Endodermal cell (in vitro differentiated cells): ENCODE results near the gene NARS2. TPM values are rescaled to one million over a fixed set of nuclear protein-coding genes. Genes with fewer than 3 reads are reported as not detected.

ENCODE experiments used
- DNase-seq: peaks from one replicate; pipeline ENCODE4 v3.0.0-alpha.2; 2017
- H3K27ac ChIP-seq: 2 replicates; pipeline ENCODE4 v1.5.1; 2013; ENCODE audit warnings: mild to moderate bottlenecking, low read depth, low read length, moderate library complexity
- H3K27me3 ChIP-seq: 2 replicates; pipeline ENCODE4 v1.6.1; 2013; ENCODE audit warnings: mild to moderate bottlenecking, low read length, moderate library complexity; ENCODE audit not compliant: insufficient read depth, control insufficient read depth, poor library complexity, severe bottlenecking
- H3K36me3 ChIP-seq: 2 replicates; pipeline ENCODE4 v1.7.0; 2013; ENCODE audit warnings: mild to moderate bottlenecking, low read length, moderate library complexity; ENCODE audit not compliant: control insufficient read depth, insufficient read depth
- H3K4me1 ChIP-seq: one replicate; pipeline ENCODE4 v1.7.0; 2013; ENCODE audit warnings: low read length; ENCODE audit not compliant: control insufficient read depth, insufficient read depth
- H3K4me3 ChIP-seq: 2 replicates; pipeline ENCODE4 v1.5.1; 2013; ENCODE audit warnings: mild to moderate bottlenecking, low read length, moderate library complexity
- H3K9ac ChIP-seq: 2 replicates; pipeline ENCODE4 v1.6.1; 2013; ENCODE audit warnings: mild to moderate bottlenecking, low read length, moderate library complexity; ENCODE audit not compliant: poor library complexity, severe bottlenecking; ENCODE audit errors: extremely low read depth
- H3K9me3 ChIP-seq: 2 replicates; pipeline ENCODE4 v1.6.1; 2013; ENCODE audit warnings: mild to moderate bottlenecking, low read length, moderate library complexity; ENCODE audit not compliant: control insufficient read depth
- H3K27ac Mint-ChIP-seq: 2 replicates; pipeline ENCODE4 v1.8.0; 2020; ENCODE audit warnings: mixed read lengths
- H3K27me3 Mint-ChIP-seq: 2 replicates; pipeline ENCODE4 v1.8.0; 2021; ENCODE audit warnings: mild to moderate bottlenecking, mixed read lengths; ENCODE audit not compliant: insufficient read depth
- H3K36me3 Mint-ChIP-seq: 2 replicates; pipeline ENCODE4 v1.8.0; 2020; ENCODE audit warnings: low read depth, mixed read lengths
- H3K4me1 Mint-ChIP-seq: 2 replicates; pipeline ENCODE4 v1.8.0; 2020; ENCODE audit warnings: mixed read lengths
- H3K4me3 Mint-ChIP-seq: 2 replicates; pipeline ENCODE4 v1.8.0; 2020; ENCODE audit warnings: mild to moderate bottlenecking, moderate library complexity, mixed read lengths
- H3K9me3 Mint-ChIP-seq: 2 replicates; pipeline ENCODE4 v1.8.0; 2020; ENCODE audit warnings: mild to moderate bottlenecking, mixed read lengths
- WGBS, 2 experiments: methylation state at CpG; one replicate each; pipeline versions ENCODE4 v1.1.5 to v1.1.7; 2013; ENCODE audit warnings: missing lambda C conversion rate in 2 of 2, mixed read lengths in 1 of 2; ENCODE audit not compliant: insufficient coverage in 1 of 2, insufficient read length in 1 of 2; 5-methylcytosine and 5-hydroxymethylcytosine counted together
- total RNA-seq, 2 donors: library from RNA; stranded (reverse); fragmentation: NEBNext Ultra II Directional in 1 of 2; extraction: Animal tissue kit (Norgen Biotek cat#: 25700) in 1 of 2; gene quantifications; 2 replicates in 1 of 2; 3 replicates in 1 of 2; pipeline ENCODE4 v1.2.1, GENCODE V29; 2021
- TF ChIP-seq, protein P1 (sequence below): fragments of 200-600 bp; sonication (generic); conservative IDR thresholded peaks from 2 replicates; pipeline ENCODE4 v1.5.0; 2021; ENCODE audit warnings: antibody characterized with exemption, mild to moderate bottlenecking

Gene NARS2
- total RNA-seq, 2 donors from 2014 or later, result 45.8 to 53.7 TPM

DNA sequence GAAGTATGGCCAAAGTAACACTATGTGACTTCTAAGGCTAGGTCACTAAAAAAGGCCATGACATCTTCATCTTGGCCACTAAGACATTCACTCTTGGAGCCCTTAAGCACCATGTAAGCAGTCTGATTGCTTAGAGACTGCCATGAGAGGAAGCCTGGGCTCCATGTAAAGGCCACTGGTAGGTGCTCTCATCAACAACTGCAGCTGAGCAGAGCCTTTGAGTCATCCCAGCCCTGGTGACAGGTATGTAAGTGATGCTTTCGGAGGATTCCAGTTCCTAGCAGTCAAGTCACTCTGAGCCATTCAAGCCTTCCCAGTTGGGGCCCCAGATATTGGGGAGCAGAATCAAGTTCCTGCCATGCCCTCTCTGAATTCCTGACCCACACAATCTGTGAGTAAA lies 183.2 kb downstream of the NARS2 start:
- H3K4me3 Mint-ChIP-seq, result no peak overlapping the region
- H3K9me3 ChIP-seq, result peaks cover 2% of the 10 kb centered on the region
- H3K4me3 ChIP-seq, result no peak overlapping the region
- H3K9ac ChIP-seq, result no peak overlapping the region
- H3K4me1 ChIP-seq, result peaks cover 18% of the 10 kb centered on the region
- H3K36me3 Mint-ChIP-seq, result peaks cover 28% of the 10 kb centered on the region
- H3K4me1 Mint-ChIP-seq, result peaks cover 26% of the 10 kb centered on the region
- H3K9me3 Mint-ChIP-seq, result peaks cover 2% of the 10 kb centered on the region
- H3K27me3 Mint-ChIP-seq, result peaks cover 2% of the 10 kb centered on the region
- TF ChIP-seq, protein P1, sequence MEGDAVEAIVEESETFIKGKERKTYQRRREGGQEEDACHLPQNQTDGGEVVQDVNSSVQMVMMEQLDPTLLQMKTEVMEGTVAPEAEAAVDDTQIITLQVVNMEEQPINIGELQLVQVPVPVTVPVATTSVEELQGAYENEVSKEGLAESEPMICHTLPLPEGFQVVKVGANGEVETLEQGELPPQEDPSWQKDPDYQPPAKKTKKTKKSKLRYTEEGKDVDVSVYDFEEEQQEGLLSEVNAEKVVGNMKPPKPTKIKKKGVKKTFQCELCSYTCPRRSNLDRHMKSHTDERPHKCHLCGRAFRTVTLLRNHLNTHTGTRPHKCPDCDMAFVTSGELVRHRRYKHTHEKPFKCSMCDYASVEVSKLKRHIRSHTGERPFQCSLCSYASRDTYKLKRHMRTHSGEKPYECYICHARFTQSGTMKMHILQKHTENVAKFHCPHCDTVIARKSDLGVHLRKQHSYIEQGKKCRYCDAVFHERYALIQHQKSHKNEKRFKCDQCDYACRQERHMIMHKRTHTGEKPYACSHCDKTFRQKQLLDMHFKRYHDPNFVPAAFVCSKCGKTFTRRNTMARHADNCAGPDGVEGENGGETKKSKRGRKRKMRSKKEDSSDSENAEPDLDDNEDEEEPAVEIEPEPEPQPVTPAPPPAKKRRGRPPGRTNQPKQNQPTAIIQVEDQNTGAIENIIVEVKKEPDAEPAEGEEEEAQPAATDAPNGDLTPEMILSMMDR, result no peak
- 88 to 94% methylated on average over 1 of the region's 1 CpG for WGBS, 2 experiments
- H3K27ac ChIP-seq, result no peak overlapping the region
- H3K27me3 ChIP-seq, result no peaks in the 10 kb centered on the region
- no peak overlapping the region for H3K27ac Mint-ChIP-seq
- H3K36me3 ChIP-seq, result peaks cover 24% of the 10 kb centered on the region
- no peak for DNase-seq

DNA sequence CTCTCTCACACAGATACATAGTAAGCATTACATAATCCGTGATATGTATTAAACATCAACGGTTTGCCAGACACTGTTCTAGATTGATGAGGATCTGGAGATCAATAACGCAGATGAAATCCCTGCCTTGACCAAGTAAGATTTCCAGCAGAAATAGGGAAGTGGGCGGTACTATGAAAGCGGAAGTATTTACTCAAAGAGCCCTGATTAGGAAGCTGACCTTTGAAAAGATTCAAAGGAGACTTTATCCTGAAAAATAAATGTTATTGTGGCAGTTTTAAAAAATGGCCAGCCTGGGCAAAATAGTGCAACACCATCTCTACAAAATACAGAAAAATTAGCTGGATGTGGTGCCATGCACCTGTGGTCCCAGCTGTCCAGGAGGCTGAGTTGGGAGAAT lies 183.9 kb downstream of the NARS2 start:
- H3K27ac ChIP-seq, result no peak overlapping the region
- peaks cover 2% of the 10 kb centered on the region for H3K27me3 Mint-ChIP-seq
- H3K36me3 Mint-ChIP-seq, result peaks cover 35% of the 10 kb centered on the region
- WGBS, 2 experiments, result 96 to 98% methylated on average over 5 of the region's 5 CpGs
- H3K9me3 Mint-ChIP-seq, result peaks cover 8% of the 10 kb centered on the region
- TF ChIP-seq, protein P1, result no peak
- H3K4me3 ChIP-seq, result no peak overlapping the region
- peaks cover 15% of the 10 kb centered on the region for H3K4me1 ChIP-seq
- peaks cover 24% of the 10 kb centered on the region for H3K36me3 ChIP-seq
- H3K4me3 Mint-ChIP-seq, result no peak overlapping the region
- DNase-seq, result no peak
- peaks cover 21% of the 10 kb centered on the region for H3K4me1 Mint-ChIP-seq
- no peak overlapping the region for H3K9ac ChIP-seq
- no peaks in the 10 kb centered on the region for H3K27me3 ChIP-seq
- H3K9me3 ChIP-seq, result peaks cover 7% of the 10 kb centered on the region
- H3K27ac Mint-ChIP-seq, result no peak overlapping the region

DNA sequence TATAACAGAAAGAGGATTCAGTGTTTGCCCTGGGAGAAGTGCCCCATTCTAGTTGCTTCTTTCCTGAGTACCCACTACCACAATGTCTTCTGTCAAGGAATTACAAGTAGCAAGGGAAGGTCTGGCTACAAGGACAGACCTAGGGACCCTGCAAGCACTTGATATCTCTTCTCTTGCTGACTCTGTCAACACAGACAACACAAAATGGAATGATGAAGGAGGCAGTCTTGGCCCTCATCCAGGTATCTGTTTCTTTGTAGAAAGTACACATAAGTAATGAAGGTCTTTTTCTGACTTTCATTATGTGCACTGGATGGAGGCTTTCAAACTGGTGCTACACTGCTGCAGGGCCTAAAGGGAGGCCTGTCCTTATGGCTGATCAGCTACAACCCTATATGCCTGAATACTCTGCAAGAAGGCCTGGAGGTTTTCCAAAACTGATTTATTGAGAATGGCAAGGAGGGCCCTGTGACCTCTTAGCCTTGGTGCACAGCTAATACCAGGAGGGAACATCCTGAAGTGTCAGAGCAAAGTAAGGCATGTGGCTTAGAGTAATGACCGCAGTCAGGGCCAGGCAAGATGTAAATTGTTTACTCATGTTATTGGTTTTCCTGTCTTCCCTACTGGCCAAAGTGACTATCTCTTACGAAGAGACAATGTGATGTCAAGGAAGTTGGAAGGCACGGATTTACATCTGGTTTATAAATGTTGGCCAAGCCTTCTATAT lies 188.3 kb downstream of the NARS2 start:
- Histone ChIP-seq H3K36me3 (peaks cover 45% of the 10 kb centered on the region), H3K27ac (no peak overlapping the region), H3K27me3 (no peaks in the 10 kb centered on the region), H3K9me3 (peaks cover 33% of the 10 kb centered on the region), H3K4me3 (no peak overlapping the region), H3K4me1 (peaks cover 11% of the 10 kb centered on the region), H3K9ac (no peak overlapping the region)
- TF ChIP-seq, protein P1, result no peak
- Mint-ChIP-seq H3K4me3 (no peak overlapping the region), H3K4me1 (peaks cover 7% of the 10 kb centered on the region), H3K27ac (no peak overlapping the region), H3K36me3 (peaks cover 53% of the 10 kb centered on the region), H3K9me3 (peaks cover 38% of the 10 kb centered on the region), H3K27me3 (no peaks in the 10 kb centered on the region)
- no peak for DNase-seq
- 90 to 96% methylated on average over 1 to 2 of the region's 3 CpGs for WGBS, 2 experiments

Other genes with a start within 250 kb of the NARS2 start
- 10 to 100 TPM; 26.9 to 62.8 TPM for gene GAB2, start 157.0 kb downstream of the NARS2 start, total RNA-seq